RWPE1 (cell line): ENCODE data around the gene PRKN.
"Not testable (repeated sequence)": the region's sequence is repeated elsewhere in the genome, so short reads cannot be mapped to it uniquely, and the experiment has no call there.

Experiments used
- CTCF ChIA-PET: fragments of 350-600 bp; sonication (Branson Sonifier 250); formaldehyde crosslinking; extraction: SDS; loops from one replicate; lab custom pipeline; 2021; lab: Yijun Ruan, JAX
- POLR2A ChIA-PET: fragments of 400-600 bp; formaldehyde crosslinking; extraction: SDS; loops from one replicate; lab custom pipeline; 2020; ENCODE audit warnings: antibody characterized with exemption; ENCODE audit not compliant: low non-redundant PET; lab: Yijun Ruan, JAX
- DNase-seq: peaks from one replicate; pipeline ENCODE4 v3.0.0; 2012; ENCODE audit warnings: low spot score
- H3K27ac ChIP-seq: fragments of 450-650 bp; 2 replicates; pipeline ENCODE4 v1.5.1; 2017
- CTCF ChIP-seq: fragments of 450-650 bp; conservative IDR thresholded peaks from 2 replicates; pipeline ENCODE4 v1.5.1; 2017; ENCODE audit warnings: low read depth, mild to moderate bottlenecking

The PRKN gene

GRCh38 chr6:162403031-162403430 lies 324.5 kb downstream of the PRKN start:
- no peak for DNase-seq
- ChIA-PET CTCF (no interaction called here), POLR2A (no interaction called here)
- H3K27ac ChIP-seq = no peak overlapping the region
- TF ChIP-seq CTCF = no peak

DNA sequence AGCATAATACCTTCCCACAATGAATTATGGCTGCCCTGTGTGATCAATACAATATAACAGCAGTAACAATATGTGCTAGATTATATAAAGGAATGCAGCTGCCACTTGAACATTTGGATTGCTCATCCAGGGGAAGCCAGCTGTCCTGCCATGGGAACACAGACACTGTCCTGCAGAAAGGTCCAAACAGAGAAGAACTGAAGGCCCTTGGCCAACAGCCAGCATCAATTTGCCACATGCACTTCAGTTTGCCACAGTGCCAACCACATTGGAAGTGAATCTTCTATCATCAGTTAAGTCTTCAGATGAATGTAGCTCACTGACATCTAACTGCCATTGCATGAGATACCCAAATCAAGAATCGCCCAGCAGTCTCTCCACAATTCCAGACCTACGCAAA lies 332.4 kb downstream of the PRKN start:
- no peak overlapping the region for H3K27ac ChIP-seq
- no peak for TF ChIP-seq CTCF
- CTCF ChIA-PET = no interaction called here
- DNase-seq = no peak
- POLR2A ChIA-PET = no interaction called here

DNA sequence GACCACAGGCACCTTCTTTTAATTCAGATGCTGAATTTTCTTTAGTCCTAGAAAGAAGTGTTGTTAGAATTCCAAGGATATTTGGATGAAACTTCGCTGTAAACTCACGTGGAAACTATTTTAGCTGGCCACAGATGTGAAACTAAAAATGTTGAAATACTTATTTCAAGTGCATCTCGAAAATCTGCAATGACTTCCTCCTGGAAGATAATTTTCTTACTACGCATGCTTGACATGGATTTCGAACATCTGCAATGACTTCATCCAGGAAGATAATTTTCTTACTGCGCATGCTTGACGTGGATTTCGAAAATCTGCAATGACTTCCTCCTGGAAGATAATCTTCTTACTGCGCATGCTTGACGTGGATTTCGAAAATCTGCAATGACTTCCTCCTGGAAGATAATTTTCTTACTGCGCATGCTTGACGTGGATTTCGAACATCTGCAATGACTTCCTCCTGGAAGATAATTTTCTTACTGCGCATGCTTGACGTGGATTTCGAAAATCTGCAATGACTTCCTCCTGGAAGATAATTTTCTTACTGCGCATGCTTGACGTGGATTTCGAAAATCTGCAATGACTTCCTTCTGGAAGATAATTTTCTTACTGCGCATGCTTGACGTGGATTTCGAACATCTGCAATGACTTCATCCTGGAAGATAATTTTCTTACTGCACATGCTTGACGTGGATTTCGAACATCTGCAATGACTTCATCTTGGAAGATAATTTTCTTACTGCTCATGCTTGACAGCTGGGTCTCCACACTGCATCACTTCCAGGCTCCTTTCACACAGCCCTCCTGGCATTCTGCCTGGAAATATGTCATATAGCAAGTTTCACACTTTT lies 336.4 kb downstream of the PRKN start:
- DNase-seq, CTCF ChIA-PET, H3K27ac ChIP-seq, POLR2A ChIA-PET: not testable (repeated sequence)

- TF ChIP-seq CTCF = no peak
- POLR2A ChIA-PET = no interaction called here
- CTCF ChIA-PET = interaction anchor here (0.6 to 0.8 kb wide), 4 partner anchors 21 to 712 kb away, joined by 3 read pairs; no protein-coding TSS in a partner anchor
- no peak for DNase-seq
- no peak overlapping the region for H3K27ac ChIP-seq
Measured at GRCh38 chr6:162389343-162390085, 338.1 kb downstream of the PRKN start.

DNA sequence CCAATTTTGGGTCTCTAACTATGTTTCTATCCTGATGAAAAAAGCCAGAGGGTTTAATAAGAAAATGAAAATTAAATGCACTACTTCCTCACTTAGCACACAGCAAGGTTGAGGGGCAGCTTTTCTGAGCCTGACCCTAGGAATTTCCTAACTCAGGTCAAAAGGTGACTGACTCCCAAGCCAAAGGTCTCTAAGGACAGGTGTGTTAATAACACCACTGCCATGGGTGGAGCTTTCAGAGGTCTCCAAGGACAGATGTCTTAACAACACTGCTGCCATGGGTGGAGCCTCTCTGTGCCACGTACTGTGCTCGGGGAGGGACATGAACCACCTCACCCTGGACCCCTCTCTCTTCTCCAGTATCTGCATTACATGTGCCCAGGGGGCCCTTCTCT lies 339.2 kb downstream of the PRKN start:
- no peak for TF ChIP-seq CTCF
- ChIA-PET POLR2A (interaction anchor here (0.7 kb wide), 1 partner anchor 322 kb away, joined by 5 read pairs; no protein-coding TSS in a partner anchor), CTCF (no interaction called here)
- H3K27ac ChIP-seq = no peak overlapping the region
- no peak for DNase-seq

GRCh38 chr6:162387718-162388382 lies 339.7 kb downstream of the PRKN start:
- no peak overlapping the region for H3K27ac ChIP-seq
- CTCF ChIA-PET = no interaction called here
- no peak for TF ChIP-seq CTCF
- POLR2A ChIA-PET = no interaction called here
- DNase-seq = no peak
